Testis (tissue), 3 donors: ENCODE measurements around the gene WFDC5. TPM values are rescaled to one million over a fixed set of nuclear protein-coding genes. Genes with fewer than 3 reads are reported as not detected.

Experiments
- DNase-seq: peaks from one replicate; pipeline ENCODE4 v3.0.0-alpha.2; 2019
- H3K27ac ChIP-seq, 2 donors: fragments of 200-600 bp; sonication (generic); one replicate each; pipeline ENCODE4 v1.5.1; 2019
- H3K27me3 ChIP-seq: fragments of 200-600 bp; sonication (generic); one replicate; pipeline ENCODE4 v1.5.1; 2019
- H3K36me3 ChIP-seq: fragments of 200-600 bp; sonication (generic); one replicate; pipeline ENCODE4 v1.5.1; 2017; ENCODE audit warnings: low read depth; ENCODE audit errors: missing control alignments
- H3K4me1 ChIP-seq: fragments of 200-600 bp; sonication (generic); one replicate; pipeline ENCODE4 v1.5.1; 2019
- H3K4me3 ChIP-seq, 2 donors: fragments of 200-600 bp; sonication (generic); one replicate each; pipeline ENCODE4 v1.5.1; 2017 to 2019
- H3K9me3 ChIP-seq: fragments of 200-600 bp; sonication (generic); one replicate; pipeline ENCODE4 v1.5.1; 2017
- POLR2A ChIP-seq: fragments of 450-650 bp; IDR thresholded peaks from one replicate; pipeline ENCODE4 v1.6.1; 2017; ENCODE audit warnings: antibody characterized with exemption, mild to moderate bottlenecking, moderate library complexity
- WGBS, 2 donors: methylation state at CpG; one replicate each; pipeline ENCODE4 v1.1.5; 2018; 5-methylcytosine and 5-hydroxymethylcytosine counted together
- intact Hi-C: fragments of 100-400 bp; cut with DNase I; formaldehyde crosslinking; loops from one replicate; pipeline ENCODE4 v1.15.1; 2023; ENCODE audit warnings: low total_unique reads
- polyA plus RNA-seq: library from polyadenylated mRNA; stranded (reverse); fragments of 350-450 nt; fragmentation: Illumina TruSeq; extraction: RNeasy Lipid Tissue Mini Kit (QIAGEN cat#74804); gene quantifications from one replicate; pipeline ENCODE4 v1.2.3, GENCODE V29; 2014; ENCODE audit warnings: low read depth, low replicate concordance; ENCODE audit not compliant: insufficient read depth
- total RNA-seq, 2 donors: library from RNA; depleted of rRNA; stranded (reverse); fragments of >200 nt; gene quantifications; one replicate each; pipeline ENCODE4 v1.2.3, GENCODE V29; 2016
- TF ChIP-seq, protein P1 (sequence below), 3 experiments: fragments of 450-650 bp in 2 of 3; fragments of 200-600 bp in 1 of 3; sonication (generic) in 1 of 3; IDR thresholded peaks; one replicate each; pipeline ENCODE4 v1.5.1; 2016 to 2019; ENCODE audit warnings: antibody characterized with exemption in 3 of 3, mild to moderate bottlenecking in 2 of 3, moderate library complexity in 1 of 3

Gene WFDC5
- total and polyA plus RNA-seq, 3 donors from 2014 or later, result 0.87 to 2.1 (median 1.4) TPM

DNA sequence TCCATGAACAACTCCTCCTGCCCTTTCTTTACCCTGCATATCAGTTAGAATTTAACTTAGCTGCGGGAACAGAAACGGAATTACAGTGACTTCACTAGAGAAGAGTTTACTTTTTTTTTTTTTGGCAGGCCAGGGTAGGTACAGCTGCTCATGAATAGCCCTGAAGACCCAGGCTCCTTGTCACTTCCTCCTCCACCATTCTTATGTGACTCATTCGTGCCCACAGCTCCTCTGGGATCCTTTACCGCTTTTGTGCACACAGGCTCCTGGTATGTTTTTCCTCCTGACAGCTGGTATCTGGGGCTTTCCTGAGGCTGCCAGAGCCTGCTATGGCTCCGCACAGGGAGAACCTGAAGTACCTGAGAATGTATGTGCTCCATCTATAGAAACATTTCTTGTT lies 10.2 kb downstream of the WFDC5 start:
- intact Hi-C loops, result no loop called here
- TF ChIP-seq, protein P1, sequence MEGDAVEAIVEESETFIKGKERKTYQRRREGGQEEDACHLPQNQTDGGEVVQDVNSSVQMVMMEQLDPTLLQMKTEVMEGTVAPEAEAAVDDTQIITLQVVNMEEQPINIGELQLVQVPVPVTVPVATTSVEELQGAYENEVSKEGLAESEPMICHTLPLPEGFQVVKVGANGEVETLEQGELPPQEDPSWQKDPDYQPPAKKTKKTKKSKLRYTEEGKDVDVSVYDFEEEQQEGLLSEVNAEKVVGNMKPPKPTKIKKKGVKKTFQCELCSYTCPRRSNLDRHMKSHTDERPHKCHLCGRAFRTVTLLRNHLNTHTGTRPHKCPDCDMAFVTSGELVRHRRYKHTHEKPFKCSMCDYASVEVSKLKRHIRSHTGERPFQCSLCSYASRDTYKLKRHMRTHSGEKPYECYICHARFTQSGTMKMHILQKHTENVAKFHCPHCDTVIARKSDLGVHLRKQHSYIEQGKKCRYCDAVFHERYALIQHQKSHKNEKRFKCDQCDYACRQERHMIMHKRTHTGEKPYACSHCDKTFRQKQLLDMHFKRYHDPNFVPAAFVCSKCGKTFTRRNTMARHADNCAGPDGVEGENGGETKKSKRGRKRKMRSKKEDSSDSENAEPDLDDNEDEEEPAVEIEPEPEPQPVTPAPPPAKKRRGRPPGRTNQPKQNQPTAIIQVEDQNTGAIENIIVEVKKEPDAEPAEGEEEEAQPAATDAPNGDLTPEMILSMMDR (IDR thresholded peaks at IDR 0.05), result no peak
- TF ChIP-seq POLR2A, result no peak
- Histone ChIP-seq H3K36me3 (no peaks in the 10 kb centered on the region), H3K27me3 (no peaks in the 10 kb centered on the region), H3K27ac (no peak overlapping the region), H3K9me3 (no peaks in the 10 kb centered on the region), H3K4me3 (no peak overlapping the region), H3K4me1 (no peaks in the 10 kb centered on the region)
- 73 to 82% methylated on average over 5 of the region's 5 CpGs for WGBS, 2 donors
- DNase-seq, result no peak

- intact Hi-C loops, result no loop called here
Observed at GRCh38 chr20:45103072-45103471, 11.9 kb downstream of the WFDC5 start.

DNA sequence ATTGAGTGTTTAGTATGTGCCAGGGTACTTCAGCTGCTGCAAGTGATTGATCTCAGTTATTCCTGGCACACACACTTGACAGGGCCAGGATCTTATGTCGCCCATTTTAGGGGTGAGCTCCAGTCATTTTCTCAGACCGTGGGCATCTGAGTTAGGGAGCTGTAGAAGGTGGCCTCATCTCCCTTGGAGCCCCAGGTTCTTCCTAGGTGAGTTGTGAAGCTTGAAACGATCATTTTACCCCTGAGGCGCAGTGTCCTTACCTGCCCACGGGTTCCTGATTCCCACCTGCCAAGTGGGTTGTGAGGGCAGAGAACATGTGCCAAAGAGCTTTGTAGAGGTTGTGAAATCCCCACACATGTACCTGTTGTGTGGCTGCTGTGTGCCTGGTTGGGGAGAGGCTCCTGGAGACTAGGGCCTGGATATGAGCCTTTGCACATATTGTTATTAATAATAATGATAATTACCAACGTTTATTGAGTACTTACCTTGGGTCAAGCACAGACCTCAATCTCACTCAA lies 13.6 kb downstream of the WFDC5 start:
- 42 to 69% methylated on average over 6 of the region's 6 CpGs for WGBS, 2 donors
- Histone ChIP-seq H3K4me1 (no peaks in the 10 kb centered on the region), H3K27ac (no peak overlapping the region), H3K36me3 (no peaks in the 10 kb centered on the region), H3K27me3 (no peaks in the 10 kb centered on the region), H3K9me3 (no peaks in the 10 kb centered on the region), H3K4me3 (peak overlapping the region in 1 of 2 donors; percentile 18)
- TF ChIP-seq, protein P1 (IDR thresholded peaks at IDR 0.05), result no peak
- TF ChIP-seq POLR2A, result no peak
- DNase-seq, result no peak
- intact Hi-C loops, result no loop called here

More at GRCh38 chr20:45103072-45103471, 11.9 kb downstream of the WFDC5 start:
- TF ChIP-seq, protein P1 (IDR thresholded peaks at IDR 0.05), result no peak
- no peak for TF ChIP-seq POLR2A
- DNase-seq, result no peak
- H3K36me3 ChIP-seq, result no peaks in the 10 kb centered on the region
- no peaks in the 10 kb centered on the region for H3K4me1 ChIP-seq
- H3K4me3 ChIP-seq, result no peak overlapping the region
- no peaks in the 10 kb centered on the region for H3K9me3 ChIP-seq
- H3K27me3 ChIP-seq, result no peaks in the 10 kb centered on the region
- WGBS, 2 donors, result 83 to 84% methylated on average over 2 of the region's 2 CpGs
- no peak overlapping the region for H3K27ac ChIP-seq

GRCh38 chr20:45100563-45101245 lies 14.3 kb downstream of the WFDC5 start, which contains the start of gene KCNS1:
Gene KCNS1 (minus strand): TSS chr20:45101127. CDS start chr20:45099236, 1,891 bp downstream.
- 10 to 19% methylated on average over 3 to 38 of the region's 38 CpGs for WGBS, 2 donors

More at GRCh38 chr20:45100563-45101245, 14.3 kb downstream of the WFDC5 start, which contains the start of gene KCNS1:
- intact Hi-C loops, result no loop called here
- H3K9me3 ChIP-seq, result no peaks in the 10 kb centered on the region
- TF ChIP-seq, protein P1 (IDR thresholded peaks at IDR 0.05), result no peak
- no peak for TF ChIP-seq POLR2A
- no peak for DNase-seq
- H3K27ac ChIP-seq, result no peak within 1 kb of the TSS
- no peaks in the 10 kb centered on the region for H3K27me3 ChIP-seq
- H3K4me1 ChIP-seq, result no peaks in the 10 kb centered on the region
- H3K36me3 ChIP-seq, result no peaks in the 10 kb centered on the region
- H3K4me3 ChIP-seq, result peak within 1 kb of the TSS in 1 of 2 donors; percentile 18
